MCF 10A (cell line): ENCODE results near the gene RPL7A. TPM values are rescaled to one million over a fixed set of nuclear protein-coding genes. Genes with fewer than 3 reads are reported as not detected.
A peak's percentile ranks its signal among the peaks of the same experiment; 100 is the strongest.

ENCODE experiments used
- BruUV-seq: library from RNA; stranded (reverse); fragments of 400-500 nt; replicated peaks from 2 replicates; lab custom pipeline; 2021; lab: Mats Ljungman, UMichigan
- CTCF ChIA-PET: fragments of 300-600 bp; sonication (Branson Sonifier 250); formaldehyde crosslinking; extraction: SDS; loops from one replicate; lab custom pipeline; 2021; ENCODE audit warnings: antibody characterized with exemption, inconsistent platforms; lab: Yijun Ruan, JAX
- POLR2A ChIA-PET: fragments of 300-600, 350-650 bp; sonication (Branson Sonifier 250); formaldehyde crosslinking; extraction: SDS; loops from one replicate; lab custom pipeline; 2020; ENCODE audit warnings: antibody characterized with exemption, inconsistent platforms; lab: Yijun Ruan, JAX
- DNase-seq: peaks from one replicate; pipeline ENCODE4 v3.0.0-alpha.2; 2018; ENCODE audit not compliant: unreplicated experiment
- H3K27ac Mint-ChIP-seq: one replicate; pipeline ENCODE4 v1.8.0; 2022; ENCODE audit warnings: mild to moderate bottlenecking, low read depth, mixed read lengths; ENCODE audit not compliant: unreplicated experiment
- H3K27me3 Mint-ChIP-seq: one replicate; pipeline ENCODE4 v1.8.0; 2022; ENCODE audit warnings: mixed read lengths; ENCODE audit not compliant: insufficient read depth, unreplicated experiment
- H3K36me3 Mint-ChIP-seq: one replicate; pipeline ENCODE4 v1.8.0; 2022; ENCODE audit warnings: mild to moderate bottlenecking, moderate library complexity, mixed read lengths; ENCODE audit not compliant: insufficient read depth, unreplicated experiment
- H3K4me1 Mint-ChIP-seq: one replicate; pipeline ENCODE4 v1.8.0; 2022; ENCODE audit warnings: mixed read lengths; ENCODE audit not compliant: insufficient read depth, unreplicated experiment
- H3K4me3 Mint-ChIP-seq: one replicate; pipeline ENCODE4 v1.8.0; 2022; ENCODE audit warnings: mild to moderate bottlenecking, moderate library complexity, mixed read lengths; ENCODE audit not compliant: unreplicated experiment
- H3K9me3 Mint-ChIP-seq: one replicate; pipeline ENCODE4 v1.8.0; 2022; ENCODE audit warnings: mixed read lengths; ENCODE audit not compliant: unreplicated experiment
- intact Hi-C: fragments of 100-400 bp; cut with micrococcal nuclease; formaldehyde crosslinking; loops from 2 replicates; pipeline ENCODE4 v1.14.1; 2022
- total RNA-seq: library from RNA; stranded (reverse); gene quantifications from 2 replicates; pipeline ENCODE4 v1.2.3, GENCODE V29; 2022
- TF ChIP-seq, protein P1 (sequence below): fragments of 200-600 bp; IDR thresholded peaks from one replicate; pipeline ENCODE4 v1.8.0; 2022; ENCODE audit warnings: antibody characterized with exemption, mild to moderate bottlenecking; ENCODE audit not compliant: unreplicated experiment

The RPL7A gene
- total RNA-seq, 1 experiment from 2014 or later, result 2,129 TPM

DNA sequence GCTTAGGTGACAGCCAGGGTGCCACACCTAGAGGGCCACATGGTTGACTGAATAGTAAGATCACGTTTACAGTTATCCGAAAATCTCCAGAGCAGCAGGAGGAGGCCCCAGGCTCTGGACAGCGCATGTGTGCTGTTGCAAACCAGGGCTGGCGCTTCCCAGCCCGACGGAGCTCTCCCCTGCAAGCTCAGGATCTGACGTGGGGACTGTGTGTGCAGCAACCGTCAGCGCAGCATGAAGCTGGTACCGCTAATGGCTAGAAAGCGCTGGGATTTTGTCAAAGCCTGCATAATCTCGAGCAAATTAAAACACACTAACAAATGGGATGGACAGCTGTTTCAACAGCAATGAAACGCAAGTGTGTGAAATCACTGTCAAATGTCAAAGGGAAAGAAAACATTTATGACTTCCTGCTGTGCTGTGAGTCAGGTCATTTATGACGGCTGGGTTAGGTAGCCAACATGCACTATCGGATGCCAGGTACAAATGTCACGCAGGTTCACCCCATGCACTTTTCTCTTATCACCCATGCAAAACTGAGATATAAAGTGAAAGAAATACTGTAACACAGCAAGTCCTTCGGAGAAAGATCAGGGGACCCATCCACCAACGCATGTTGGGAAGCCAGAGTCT, 20.3 kb downstream of the RPL7A start:
- Mint-ChIP-seq H3K4me3 (no peak overlapping the region), H3K4me1 (peaks cover 33% of the 10 kb centered on the region), H3K36me3 (peaks cover 75% of the 10 kb centered on the region), H3K27ac (no peak overlapping the region), H3K27me3 (no peaks in the 10 kb centered on the region), H3K9me3 (no peaks in the 10 kb centered on the region)
- intact Hi-C loops, result no loop called here
- BruUV-seq, result no TSS peak
- TF ChIP-seq, protein P1, sequence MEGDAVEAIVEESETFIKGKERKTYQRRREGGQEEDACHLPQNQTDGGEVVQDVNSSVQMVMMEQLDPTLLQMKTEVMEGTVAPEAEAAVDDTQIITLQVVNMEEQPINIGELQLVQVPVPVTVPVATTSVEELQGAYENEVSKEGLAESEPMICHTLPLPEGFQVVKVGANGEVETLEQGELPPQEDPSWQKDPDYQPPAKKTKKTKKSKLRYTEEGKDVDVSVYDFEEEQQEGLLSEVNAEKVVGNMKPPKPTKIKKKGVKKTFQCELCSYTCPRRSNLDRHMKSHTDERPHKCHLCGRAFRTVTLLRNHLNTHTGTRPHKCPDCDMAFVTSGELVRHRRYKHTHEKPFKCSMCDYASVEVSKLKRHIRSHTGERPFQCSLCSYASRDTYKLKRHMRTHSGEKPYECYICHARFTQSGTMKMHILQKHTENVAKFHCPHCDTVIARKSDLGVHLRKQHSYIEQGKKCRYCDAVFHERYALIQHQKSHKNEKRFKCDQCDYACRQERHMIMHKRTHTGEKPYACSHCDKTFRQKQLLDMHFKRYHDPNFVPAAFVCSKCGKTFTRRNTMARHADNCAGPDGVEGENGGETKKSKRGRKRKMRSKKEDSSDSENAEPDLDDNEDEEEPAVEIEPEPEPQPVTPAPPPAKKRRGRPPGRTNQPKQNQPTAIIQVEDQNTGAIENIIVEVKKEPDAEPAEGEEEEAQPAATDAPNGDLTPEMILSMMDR, result no peak
- no peak for DNase-seq
- POLR2A ChIA-PET, result interaction anchor here (0.7 to 1.0 kb wide), 2 partner anchors 20 to 30 kb away, joined by 3 to 4 read pairs; partner anchors contain the start of genes MED22 and RPL7A
- CTCF ChIA-PET, result no interaction called here

DNA sequence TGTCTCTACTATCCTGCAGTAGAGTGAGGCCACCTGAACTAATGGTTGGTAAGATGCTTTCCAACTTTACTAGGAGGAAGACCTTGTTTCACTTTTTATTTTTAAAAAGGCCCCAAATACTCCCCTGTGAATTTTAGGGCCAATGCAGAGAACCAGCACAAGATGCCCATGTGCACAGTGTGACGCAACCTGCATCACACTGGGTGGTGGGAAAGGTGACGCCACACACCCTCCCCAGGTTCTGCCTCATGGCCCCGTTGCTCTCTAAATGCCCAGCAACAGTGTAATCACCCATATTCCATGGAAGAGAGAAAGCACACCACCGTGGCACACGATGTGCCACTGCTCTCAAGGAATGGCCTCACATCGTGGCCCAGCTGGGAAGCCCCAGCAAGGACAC, 21.4 kb downstream of the RPL7A start:
- CTCF ChIA-PET, result no interaction called here

DNA sequence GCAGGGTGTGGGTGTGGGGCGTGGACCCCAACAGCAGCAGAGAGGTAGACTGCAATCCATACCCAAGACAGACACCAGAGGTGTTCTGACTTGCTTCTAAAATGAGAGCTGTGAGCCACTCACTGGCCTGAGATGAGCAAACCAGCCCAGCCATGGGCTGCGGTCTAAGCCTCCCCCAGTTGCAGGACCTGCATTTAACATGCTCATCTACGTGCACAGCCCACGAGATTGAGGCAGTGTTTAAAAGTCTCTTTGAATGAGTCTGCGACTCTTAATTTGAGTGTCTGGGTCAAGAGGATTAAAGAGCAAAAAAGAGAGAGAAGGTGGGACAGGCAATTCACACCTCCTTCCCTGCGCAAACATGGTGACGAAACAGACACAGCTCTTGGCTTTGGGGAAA, 21.9 kb downstream of the RPL7A start:
- H3K9me3 Mint-ChIP-seq, result no peaks in the 10 kb centered on the region
- no peak overlapping the region for H3K4me3 Mint-ChIP-seq
- H3K4me1 Mint-ChIP-seq, result peaks cover 39% of the 10 kb centered on the region
- H3K27me3 Mint-ChIP-seq, result no peaks in the 10 kb centered on the region
- no peak overlapping the region for H3K27ac Mint-ChIP-seq
- no TSS peak for BruUV-seq
- POLR2A ChIA-PET, result interaction anchor here (1.2 to 6.4 kb wide), 2 partner anchors 14 to 19 kb away, joined by 5 to 65 read pairs; partner anchors contain the start of genes SURF1 and SURF2
- peaks cover 74% of the 10 kb centered on the region for H3K36me3 Mint-ChIP-seq
- TF ChIP-seq, protein P1, result no peak
- DNase-seq, result no peak
- CTCF ChIA-PET, result interaction anchor here (1.0 kb wide), 1 partner anchor 117 kb away, joined by 3 read pairs; no protein-coding TSS in a partner anchor
- intact Hi-C loops, result no loop called here

More for the DNA sequence above, 21.4 kb downstream of the RPL7A start:
- H3K27me3 Mint-ChIP-seq, result no peaks in the 10 kb centered on the region
- peaks cover 34% of the 10 kb centered on the region for H3K4me1 Mint-ChIP-seq
- POLR2A ChIA-PET, result interaction anchor here (1.0 to 6.4 kb wide), 3 partner anchors 14 to 21 kb away, joined by 4 to 65 read pairs (median 5); partner anchors contain the start of genes MED22, RPL7A, SURF1 and SURF2
- no peak for DNase-seq
- H3K36me3 Mint-ChIP-seq, result peaks cover 75% of the 10 kb centered on the region
- H3K4me3 Mint-ChIP-seq, result no peak overlapping the region
- peak overlapping the region; percentile 70 for H3K27ac Mint-ChIP-seq
- no TSS peak for BruUV-seq
- intact Hi-C loops, result no loop called here
- TF ChIP-seq, protein P1, result no peak
- no peaks in the 10 kb centered on the region for H3K9me3 Mint-ChIP-seq

DNA sequence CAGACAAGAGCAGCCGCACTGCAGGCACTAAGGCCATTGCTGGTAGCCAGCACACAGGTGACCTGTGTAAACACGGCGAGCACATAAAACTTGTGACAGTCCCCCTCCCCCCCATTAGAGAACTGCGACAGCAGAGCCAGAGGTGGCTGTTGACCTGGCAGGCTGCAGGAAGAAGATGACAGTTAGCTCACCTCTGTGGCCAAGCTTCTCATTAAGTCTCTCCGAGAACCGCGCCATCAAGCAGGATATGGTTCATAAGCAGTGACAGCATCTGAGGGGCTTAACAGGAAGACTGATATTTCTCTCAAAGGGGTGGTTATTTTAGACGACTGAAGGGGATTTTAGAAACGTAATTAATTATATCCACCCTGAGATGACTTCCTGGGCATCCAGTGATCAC, 22.7 kb downstream of the RPL7A start:
- peaks cover 70% of the 10 kb centered on the region for H3K36me3 Mint-ChIP-seq
- TF ChIP-seq, protein P1, result no peak
- BruUV-seq, result no TSS peak
- intact Hi-C loops, result no loop called here
- no peaks in the 10 kb centered on the region for H3K9me3 Mint-ChIP-seq
- DNase-seq, result no peak
- no peak overlapping the region for H3K27ac Mint-ChIP-seq
- no peaks in the 10 kb centered on the region for H3K27me3 Mint-ChIP-seq
- H3K4me3 Mint-ChIP-seq, result no peak overlapping the region
- H3K4me1 Mint-ChIP-seq, result peaks cover 39% of the 10 kb centered on the region
- POLR2A ChIA-PET, result interaction anchor here (1.2 to 6.4 kb wide), 2 partner anchors 15 to 19 kb away, joined by 5 to 65 read pairs; partner anchors contain the start of genes SURF1 and SURF2
- CTCF ChIA-PET, result interaction anchor here (0.5 to 1.4 kb wide), 4 partner anchors 11 to 116 kb away, joined by 3 to 4 read pairs (median 3); partner anchors contain the start of genes SURF1 and SURF2
